ENCODE data around the gene WDR64. TPM values are rescaled to one million over a fixed set of nuclear protein-coding genes. Genes with fewer than 3 reads are reported as not detected.

WDR64 gene
- total RNA-seq, 1 donor from 2014 or later: 0.80 TPM

DNA sequence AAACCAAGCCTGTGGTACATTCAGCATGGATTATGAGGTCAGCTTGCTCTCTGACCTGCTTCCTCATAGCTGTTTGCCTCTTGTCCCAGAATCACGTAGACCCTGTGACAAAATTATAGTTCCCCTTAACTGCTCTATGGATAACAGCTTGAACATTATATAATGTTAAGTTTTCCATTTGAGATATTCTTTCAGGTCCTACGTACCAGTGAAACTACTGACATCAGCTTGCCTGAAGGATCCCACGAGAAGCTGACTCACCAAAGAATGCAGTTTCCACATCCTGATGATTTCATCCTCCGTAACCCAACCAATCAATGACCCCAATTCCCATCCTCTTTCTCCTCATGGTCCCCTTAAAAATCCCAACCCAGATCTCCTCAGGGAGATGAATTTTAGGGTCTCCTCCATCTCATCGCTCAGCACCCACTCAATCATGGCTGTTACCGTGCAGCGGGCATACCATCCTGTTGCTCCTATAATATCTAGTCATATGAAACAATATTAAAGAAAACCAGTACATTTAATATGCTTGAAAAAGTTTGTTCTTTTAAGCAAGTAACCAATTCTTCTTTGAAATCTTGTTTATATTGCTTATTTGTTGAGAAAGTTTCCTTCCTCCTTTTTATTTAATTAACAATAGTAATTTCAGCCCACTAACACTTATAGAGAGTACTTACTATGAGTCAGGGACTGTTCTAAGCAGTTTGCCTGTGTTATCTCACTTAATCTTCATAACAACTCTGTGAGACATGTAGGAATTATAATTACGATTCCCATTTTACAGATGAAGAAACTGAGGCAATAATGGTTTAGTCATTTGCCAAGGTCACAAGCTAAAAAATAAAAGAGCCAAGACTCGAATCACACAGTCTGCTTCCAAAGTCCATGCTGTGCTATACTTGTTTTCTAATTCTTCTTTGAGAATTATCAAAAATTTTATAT, 39.3 kb upstream of the WDR64 start:
- H3K27me3 Mint-ChIP-seq (ENCODE audit: unreplicated experiment): no peaks in the 10 kb centered on the region
- no peak for DNase-seq (ENCODE audit: low spot score)
- TF ChIP-seq, protein P1, sequence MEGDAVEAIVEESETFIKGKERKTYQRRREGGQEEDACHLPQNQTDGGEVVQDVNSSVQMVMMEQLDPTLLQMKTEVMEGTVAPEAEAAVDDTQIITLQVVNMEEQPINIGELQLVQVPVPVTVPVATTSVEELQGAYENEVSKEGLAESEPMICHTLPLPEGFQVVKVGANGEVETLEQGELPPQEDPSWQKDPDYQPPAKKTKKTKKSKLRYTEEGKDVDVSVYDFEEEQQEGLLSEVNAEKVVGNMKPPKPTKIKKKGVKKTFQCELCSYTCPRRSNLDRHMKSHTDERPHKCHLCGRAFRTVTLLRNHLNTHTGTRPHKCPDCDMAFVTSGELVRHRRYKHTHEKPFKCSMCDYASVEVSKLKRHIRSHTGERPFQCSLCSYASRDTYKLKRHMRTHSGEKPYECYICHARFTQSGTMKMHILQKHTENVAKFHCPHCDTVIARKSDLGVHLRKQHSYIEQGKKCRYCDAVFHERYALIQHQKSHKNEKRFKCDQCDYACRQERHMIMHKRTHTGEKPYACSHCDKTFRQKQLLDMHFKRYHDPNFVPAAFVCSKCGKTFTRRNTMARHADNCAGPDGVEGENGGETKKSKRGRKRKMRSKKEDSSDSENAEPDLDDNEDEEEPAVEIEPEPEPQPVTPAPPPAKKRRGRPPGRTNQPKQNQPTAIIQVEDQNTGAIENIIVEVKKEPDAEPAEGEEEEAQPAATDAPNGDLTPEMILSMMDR (IDR thresholded peaks at IDR 0.05; ENCODE audit: unreplicated experiment): no peak
- H3K4me3 Mint-ChIP-seq (ENCODE audit: unreplicated experiment): no peak overlapping the region
- H3K9me3 Mint-ChIP-seq (ENCODE audit: unreplicated experiment): no peaks in the 10 kb centered on the region
- no peak overlapping the region for H3K27ac Mint-ChIP-seq (ENCODE audit: unreplicated experiment)
- peaks cover 12% of the 10 kb centered on the region for H3K4me1 Mint-ChIP-seq (ENCODE audit: unreplicated experiment)
- H3K36me3 Mint-ChIP-seq (ENCODE audit: low read depth, unreplicated experiment): no peaks in the 10 kb centered on the region

DNA sequence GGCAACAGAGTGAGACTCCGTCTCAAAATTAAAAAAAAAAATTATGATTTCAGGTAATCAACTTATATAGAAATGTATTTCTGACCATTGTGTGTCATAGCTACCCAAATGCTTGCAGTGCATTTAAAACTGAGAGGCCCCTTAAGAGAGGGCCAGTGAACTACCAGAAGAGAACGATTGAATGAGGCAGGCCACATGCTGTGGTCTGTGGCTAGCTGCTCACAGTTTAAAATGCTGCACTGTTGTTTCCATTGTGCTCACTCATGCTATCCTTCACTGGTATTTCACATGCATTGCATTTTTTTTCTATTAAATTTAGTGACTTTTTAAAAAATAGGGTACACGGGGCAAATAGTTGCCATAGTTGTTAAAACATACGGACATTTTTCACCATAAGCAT, 37.9 kb upstream of the WDR64 start:
- DNase-seq (ENCODE audit: low spot score): no peak
- Mint-ChIP-seq H3K4me3 (ENCODE audit: unreplicated experiment) (no peak overlapping the region), H3K27me3 (ENCODE audit: unreplicated experiment) (no peaks in the 10 kb centered on the region), H3K36me3 (ENCODE audit: low read depth, unreplicated experiment) (no peaks in the 10 kb centered on the region), H3K27ac (ENCODE audit: unreplicated experiment) (no peak overlapping the region), H3K4me1 (ENCODE audit: unreplicated experiment) (peaks cover 9% of the 10 kb centered on the region), H3K9me3 (ENCODE audit: unreplicated experiment) (no peaks in the 10 kb centered on the region)
- TF ChIP-seq, protein P1 (IDR thresholded peaks at IDR 0.05; ENCODE audit: unreplicated experiment): no peak

DNA sequence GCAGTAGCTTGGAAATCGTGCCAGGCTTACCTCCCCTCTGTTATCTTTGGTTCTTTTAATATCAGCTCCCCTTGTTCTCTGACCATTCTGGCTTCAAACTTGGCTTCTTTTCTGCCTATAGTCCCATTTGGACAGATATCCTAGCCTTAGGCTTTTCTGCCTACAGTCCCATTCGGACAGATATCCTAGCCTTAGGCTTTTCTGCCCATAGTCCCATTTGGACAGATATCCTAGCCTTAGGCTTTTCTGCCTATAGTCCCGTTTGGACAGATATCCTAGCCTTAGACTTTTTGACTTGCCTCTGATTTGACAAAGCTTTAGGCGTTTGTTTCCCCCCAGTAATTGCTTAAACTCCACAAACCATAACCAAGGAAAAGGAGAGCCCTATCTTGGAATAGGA, 37.5 kb upstream of the WDR64 start:
- Mint-ChIP-seq H3K27ac (ENCODE audit: unreplicated experiment) (no peak overlapping the region), H3K4me1 (ENCODE audit: unreplicated experiment) (peaks cover 6% of the 10 kb centered on the region), H3K9me3 (ENCODE audit: unreplicated experiment) (no peaks in the 10 kb centered on the region)

DNA sequence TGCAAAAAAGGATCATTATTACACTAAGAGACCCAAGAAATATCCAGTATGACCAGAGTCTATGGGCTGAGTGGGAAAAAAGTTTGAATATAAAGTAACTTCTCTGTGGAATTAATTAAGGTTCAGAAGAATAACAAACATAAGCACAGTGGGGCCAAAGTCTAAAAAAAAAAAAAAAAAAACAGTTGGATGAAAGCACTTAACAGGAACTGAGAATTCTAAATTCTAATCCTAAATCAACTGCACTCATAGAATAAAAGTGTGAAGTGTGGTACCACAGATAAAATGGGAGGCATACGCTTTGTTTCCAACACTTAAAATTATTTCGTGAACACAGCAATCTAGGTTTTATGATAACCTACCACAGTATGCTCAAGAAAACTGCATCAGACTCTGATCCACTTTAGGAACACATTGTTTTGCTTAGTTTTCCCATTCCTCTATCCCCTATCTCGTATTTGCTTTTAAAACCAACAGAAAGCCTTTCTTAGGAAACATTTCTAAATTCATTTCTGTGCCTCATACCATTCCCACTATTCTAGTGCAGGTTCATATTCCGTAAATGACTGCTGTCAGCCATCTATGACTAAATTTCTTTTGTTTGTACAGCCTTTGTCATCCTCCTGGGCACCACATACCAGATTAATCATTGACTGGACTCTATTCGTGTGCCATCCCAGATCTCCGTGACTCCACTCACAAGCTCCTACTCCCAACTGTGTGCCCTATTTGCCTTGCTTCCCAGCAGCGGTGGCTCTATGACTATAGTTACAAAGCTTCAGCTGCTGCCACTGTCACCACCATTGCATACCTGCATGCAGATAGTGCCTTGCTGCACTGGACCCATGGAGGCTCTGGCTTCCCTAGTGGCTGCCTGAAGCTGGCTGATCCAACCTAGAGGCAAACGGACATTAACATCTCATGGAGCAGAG, 36.8 kb upstream of the WDR64 start:
- DNase-seq (ENCODE audit: low spot score): no peak
- Mint-ChIP-seq H3K27me3 (ENCODE audit: unreplicated experiment) (no peaks in the 10 kb centered on the region), H3K4me3 (ENCODE audit: unreplicated experiment) (no peak overlapping the region), H3K9me3 (ENCODE audit: unreplicated experiment) (no peaks in the 10 kb centered on the region), H3K36me3 (ENCODE audit: low read depth, unreplicated experiment) (no peaks in the 10 kb centered on the region), H3K4me1 (ENCODE audit: unreplicated experiment) (peaks cover 5% of the 10 kb centered on the region), H3K27ac (ENCODE audit: unreplicated experiment) (no peak overlapping the region)
- TF ChIP-seq, protein P1 (IDR thresholded peaks at IDR 0.05; ENCODE audit: unreplicated experiment): no peak

More for the DNA sequence above, 37.5 kb upstream of the WDR64 start:
- DNase-seq (ENCODE audit: low spot score): no peak
- no peaks in the 10 kb centered on the region for H3K36me3 Mint-ChIP-seq (ENCODE audit: low read depth, unreplicated experiment)
- TF ChIP-seq, protein P1 (IDR thresholded peaks at IDR 0.05; ENCODE audit: unreplicated experiment): no peak
- H3K4me3 Mint-ChIP-seq (ENCODE audit: unreplicated experiment): no peak overlapping the region
- H3K27me3 Mint-ChIP-seq (ENCODE audit: unreplicated experiment): no peaks in the 10 kb centered on the region

All from endothelial cell (in vitro differentiated cells).